Liver (tissue), 9 donors: Measurements from ENCODE around the gene NPTN. TPM values are rescaled to one million over a fixed set of nuclear protein-coding genes. Genes with fewer than 3 reads are reported as not detected.
"Not testable (repeated sequence)": the region's sequence is repeated elsewhere in the genome, so short reads cannot be mapped to it uniquely, and the experiment has no call there.

Experiments
- DNase-seq: peaks from one replicate; pipeline ENCODE4 v3.0.0-alpha.2; 2017; ENCODE audit warnings: low spot score
- H3K27ac ChIP-seq, 2 donors: one replicate each; pipeline ENCODE4 v1.7.0; 2013; ENCODE audit warnings: inconsistent platforms in 2 of 2, low read length in 2 of 2, control low read depth in 1 of 2, low read depth in 1 of 2, mild to moderate bottlenecking in 1 of 2
- H3K27me3 ChIP-seq, 4 donors: one replicate each; pipeline versions ENCODE4 v1.6.1 to v1.7.0; 2013; ENCODE audit warnings: low read length in 3 of 4, inconsistent platforms in 1 of 4, mild to moderate bottlenecking in 1 of 4, moderate library complexity in 1 of 4; ENCODE audit not compliant: control insufficient read depth in 4 of 4, insufficient read depth in 4 of 4
- H3K36me3 ChIP-seq, 4 donors: one replicate each; pipeline versions ENCODE4 v1.6.1 to v1.7.0; 2013; ENCODE audit warnings: low read length in 3 of 4, mild to moderate bottlenecking in 3 of 4, low read depth in 1 of 4, moderate library complexity in 1 of 4; ENCODE audit not compliant: control insufficient read depth in 4 of 4, insufficient read depth in 3 of 4
- H3K4me1 ChIP-seq, 4 donors: one replicate each; pipeline versions ENCODE4 v1.6.1 to v1.7.0; 2013; ENCODE audit warnings: low read length in 3 of 4, mild to moderate bottlenecking in 3 of 4, moderate library complexity in 1 of 4; ENCODE audit not compliant: control insufficient read depth in 4 of 4, insufficient read depth in 4 of 4
- H3K4me3 ChIP-seq, 3 donors: one replicate each; pipeline versions ENCODE4 v1.6.1 to v1.7.0; 2013; ENCODE audit warnings: low read length in 3 of 3, control low read depth in 1 of 3, low read depth in 1 of 3, mild to moderate bottlenecking in 1 of 3
- H3K9ac ChIP-seq, 2 donors: one replicate each; pipeline ENCODE4 v1.7.0; 2013; ENCODE audit warnings: low read length in 2 of 2, mild to moderate bottlenecking in 2 of 2, moderate library complexity in 2 of 2, control low read depth in 1 of 2, low read depth in 1 of 2
- H3K9me3 ChIP-seq, 4 donors: one replicate each; pipeline versions ENCODE4 v1.6.1 to v1.7.0; 2013; ENCODE audit warnings: low read length in 3 of 4; ENCODE audit not compliant: control insufficient read depth in 4 of 4
- EGR1 ChIP-seq, 2 donors: IDR thresholded peaks; 2 replicates each; pipeline ENCODE4 v1.6.1; 2016 to 2018; ENCODE audit warnings: antibody characterized with exemption in 2 of 2, low read depth in 2 of 2
- FOXA1 ChIP-seq: IDR thresholded peaks from 2 replicates; pipeline ENCODE4 v1.6.1; 2016; ENCODE audit warnings: antibody characterized with exemption
- GABPA ChIP-seq, 2 donors: IDR thresholded peaks in 1 of 2; conservative IDR thresholded peaks in 1 of 2; 2 replicates each; pipeline ENCODE4 v1.6.1; 2016; ENCODE audit warnings: antibody characterized with exemption in 2 of 2, mild to moderate bottlenecking in 1 of 2, moderate library complexity in 1 of 2
- HNF4A ChIP-seq, 2 donors: conservative IDR thresholded peaks; 2 replicates each; pipeline ENCODE4 v1.6.1; 2016; ENCODE audit warnings: antibody characterized with exemption in 2 of 2, mild to moderate bottlenecking in 2 of 2
- HNF4G ChIP-seq: IDR thresholded peaks from 2 replicates; pipeline ENCODE4 v1.6.1; 2016; ENCODE audit warnings: antibody characterized with exemption
- NR2F2 ChIP-seq: IDR thresholded peaks from 2 replicates; pipeline ENCODE4 v1.6.1; 2016; ENCODE audit warnings: antibody characterized with exemption
- REST ChIP-seq: IDR thresholded peaks from 2 replicates; pipeline ENCODE4 v1.6.1; 2016; ENCODE audit warnings: antibody characterized with exemption, mild to moderate bottlenecking
- RXRA ChIP-seq, 2 donors: IDR thresholded peaks; 2 replicates each; pipeline ENCODE4 v1.6.1; 2017 to 2018; ENCODE audit warnings: antibody characterized with exemption in 2 of 2, mild to moderate bottlenecking in 1 of 2
- SP1 ChIP-seq: IDR thresholded peaks from 2 replicates; pipeline ENCODE4 v1.6.1; 2018; ENCODE audit warnings: antibody characterized with exemption, mild to moderate bottlenecking
- TAF1 ChIP-seq: conservative IDR thresholded peaks from 2 replicates; pipeline ENCODE4 v1.6.1; 2016; ENCODE audit warnings: antibody characterized with exemption, mild to moderate bottlenecking
- YY1 ChIP-seq: IDR thresholded peaks from 2 replicates; pipeline ENCODE4 v1.6.1; 2016; ENCODE audit warnings: antibody characterized with exemption, mild to moderate bottlenecking
- ZBTB33 ChIP-seq: IDR thresholded peaks from 2 replicates; pipeline ENCODE4 v1.6.1; 2016; ENCODE audit warnings: antibody characterized with exemption
- WGBS: extraction: QIAGEN DNeasy Blood & Tissue Kit; methylation state at CpG from one replicate; pipeline ENCODE4 v1.1.7; 2013; 5-methylcytosine and 5-hydroxymethylcytosine counted together
- polyA plus RNA-seq, 2 donors: library from polyadenylated mRNA; stranded (reverse) in 1 of 2; unstranded in 1 of 2; fragments of 200-250 nt in 1 of 2; fragments of >200 nt in 1 of 2; fragmentation: Nextera tagmentation in 1 of 2; extraction: Ambion mirVana in 1 of 2; gene quantifications; one replicate each; pipeline versions ENCODE4 v1.2.1 to v1.2.3, GENCODE V29; 2013 to 2015
- total RNA-seq, 2 donors: library from RNA; depleted of rRNA; stranded (reverse); fragments of >200 nt; gene quantifications; one replicate each; pipeline ENCODE4 v1.2.3, GENCODE V29; 2014
- TF ChIP-seq, protein P1 (sequence below): fragments of 150-350 bp; IDR thresholded peaks from 2 replicates; pipeline ENCODE4 v1.5.1; 2017; ENCODE audit warnings: improper control_type of control experiment, low read depth, low read length; ENCODE audit not compliant: missing input control
- TF ChIP-seq, protein P2 (sequence below): IDR thresholded peaks from 2 replicates; pipeline ENCODE4 v1.6.1; 2016; ENCODE audit warnings: antibody characterized with exemption
- TF ChIP-seq, protein P3 (sequence below): IDR thresholded peaks from 2 replicates; pipeline ENCODE4 v1.6.1; 2016; ENCODE audit warnings: antibody characterized with exemption
- donor health status: healthy.
- donor health status: healthy.
- donor health status: healthy.
- donor health status: healthy.
- donor health status: healthy.

The NPTN gene
- total and polyA plus RNA-seq, 4 donors = 16.8 to 42.4 (median 33.9) TPM

GRCh38 chr15:73582851-73583379 is 50.3 kb downstream of the NPTN start:
- Histone ChIP-seq H3K36me3 (peaks cover 0 to 50% (median 19%) of the 10 kb centered on the region in 4 donors), H3K4me3 (no peak overlapping the region), H3K9ac (no peak overlapping the region), H3K9me3 (no peaks in the 10 kb centered on the region), H3K27me3 (no peaks in the 10 kb centered on the region), H3K4me1 (no peaks in the 10 kb centered on the region), H3K27ac (no peak overlapping the region)
- WGBS = 90% methylated on average over 6 of the region's 6 CpGs
- DNase-seq = no peak
- TF ChIP-seq GABPA (IDR thresholded peaks at IDR 0.05 in 1 of 2, conservative IDR thresholded peaks at IDR 0.05 in 1 of 2) (no peak), YY1 (no peak), EGR1 (IDR thresholded peaks at IDR 0.05; ENCODE audit: low read depth in 2 of 2) (no peak), HNF4G (no peak), ZBTB33 (no peak), SP1 (no peak), RXRA (IDR thresholded peaks at IDR 0.05) (no peak), REST (no peak), NR2F2 (no peak), FOXA1 (no peak), TAF1 (no peak), HNF4A (conservative IDR thresholded peaks at IDR 0.05) (no peak)
- TF ChIP-seq, protein P1, sequence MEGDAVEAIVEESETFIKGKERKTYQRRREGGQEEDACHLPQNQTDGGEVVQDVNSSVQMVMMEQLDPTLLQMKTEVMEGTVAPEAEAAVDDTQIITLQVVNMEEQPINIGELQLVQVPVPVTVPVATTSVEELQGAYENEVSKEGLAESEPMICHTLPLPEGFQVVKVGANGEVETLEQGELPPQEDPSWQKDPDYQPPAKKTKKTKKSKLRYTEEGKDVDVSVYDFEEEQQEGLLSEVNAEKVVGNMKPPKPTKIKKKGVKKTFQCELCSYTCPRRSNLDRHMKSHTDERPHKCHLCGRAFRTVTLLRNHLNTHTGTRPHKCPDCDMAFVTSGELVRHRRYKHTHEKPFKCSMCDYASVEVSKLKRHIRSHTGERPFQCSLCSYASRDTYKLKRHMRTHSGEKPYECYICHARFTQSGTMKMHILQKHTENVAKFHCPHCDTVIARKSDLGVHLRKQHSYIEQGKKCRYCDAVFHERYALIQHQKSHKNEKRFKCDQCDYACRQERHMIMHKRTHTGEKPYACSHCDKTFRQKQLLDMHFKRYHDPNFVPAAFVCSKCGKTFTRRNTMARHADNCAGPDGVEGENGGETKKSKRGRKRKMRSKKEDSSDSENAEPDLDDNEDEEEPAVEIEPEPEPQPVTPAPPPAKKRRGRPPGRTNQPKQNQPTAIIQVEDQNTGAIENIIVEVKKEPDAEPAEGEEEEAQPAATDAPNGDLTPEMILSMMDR = no peak
- TF ChIP-seq, protein P2, sequence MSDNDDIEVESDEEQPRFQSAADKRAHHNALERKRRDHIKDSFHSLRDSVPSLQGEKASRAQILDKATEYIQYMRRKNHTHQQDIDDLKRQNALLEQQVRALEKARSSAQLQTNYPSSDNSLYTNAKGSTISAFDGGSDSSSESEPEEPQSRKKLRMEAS = no peak
- TF ChIP-seq, protein P3, sequence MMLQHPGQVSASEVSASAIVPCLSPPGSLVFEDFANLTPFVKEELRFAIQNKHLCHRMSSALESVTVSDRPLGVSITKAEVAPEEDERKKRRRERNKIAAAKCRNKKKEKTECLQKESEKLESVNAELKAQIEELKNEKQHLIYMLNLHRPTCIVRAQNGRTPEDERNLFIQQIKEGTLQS = no peak

- H3K9ac ChIP-seq = no peak overlapping the region
- H3K4me3 ChIP-seq = no peak overlapping the region
- H3K9me3 ChIP-seq = no peaks in the 10 kb centered on the region
- no peak overlapping the region for H3K27ac ChIP-seq
- DNase-seq = no peak
- no peaks in the 10 kb centered on the region for H3K4me1 ChIP-seq
- peaks cover 0 to 27% (median 13%) of the 10 kb centered on the region in 4 donors for H3K36me3 ChIP-seq
- no peaks in the 10 kb centered on the region for H3K27me3 ChIP-seq
- WGBS = 85% methylated on average over 2 of the region's 2 CpGs
- no peak for TF ChIP-seq TAF1
- no peak for TF ChIP-seq ZBTB33
- TF ChIP-seq, protein P1 = no peak
These were observed 55.2 kb downstream of the NPTN start for GRCh38 chr15:73578026-73578425.

DNA sequence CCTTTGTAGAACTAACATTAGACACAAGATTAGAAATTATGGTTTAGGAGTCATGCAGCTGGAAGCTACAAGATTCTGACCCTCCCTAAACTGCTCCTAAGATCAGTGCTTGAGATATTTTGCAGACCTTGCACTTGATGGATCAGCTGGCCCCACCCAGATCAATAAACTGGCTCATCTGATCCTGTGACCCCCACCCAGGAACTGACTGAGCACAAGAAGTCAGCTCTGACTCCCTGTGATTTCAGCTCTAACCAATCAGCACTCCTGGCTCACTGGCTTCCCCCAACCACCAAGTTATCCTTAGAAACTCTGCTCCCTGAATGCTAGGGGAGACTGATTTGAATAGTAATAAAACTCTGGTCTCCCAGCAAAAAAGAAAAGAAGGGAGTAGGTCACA is 55.6 kb downstream of the NPTN start:
- H3K27ac ChIP-seq, H3K9me3 ChIP-seq, H3K9ac ChIP-seq, H3K4me3 ChIP-seq, H3K27me3 ChIP-seq, DNase-seq, H3K4me1 ChIP-seq: not testable (repeated sequence)
- peaks cover 0 to 25% (median 12%) of the 10 kb centered on the region in 4 donors for H3K36me3 ChIP-seq
